ENCODE data around the gene CCR8.

The CCR8 gene

GRCh38 chr3:39289107-39289506 is 40.4 kb upstream of the CCR8 start:
- H3K27me3 ChIP-seq (ENCODE audit: control insufficient read depth, insufficient read depth, low read length, poor library complexity, severe bottlenecking): no peaks in the 10 kb centered on the region
- H3K36me3 ChIP-seq (ENCODE audit: control insufficient read depth, insufficient read depth, low read length): no peaks in the 10 kb centered on the region
- H3K9me3 ChIP-seq (ENCODE audit: control insufficient read depth, low read length): no peaks in the 10 kb centered on the region
- no peak overlapping the region for H3K4me3 ChIP-seq (ENCODE audit: insufficient read depth, low read depth, low read length)
- no peaks in the 10 kb centered on the region for H3K4me1 ChIP-seq (ENCODE audit: control insufficient read depth, insufficient read depth, low read length)
- WGBS, 2 experiments: 90 to 93% methylated on average over 4 of the region's 4 CpGs
- no peak overlapping the region for H3K27ac ChIP-seq (ENCODE audit: insufficient read depth, low read depth, low read length, poor library complexity, severe bottlenecking)

- no peaks in the 10 kb centered on the region for H3K27me3 ChIP-seq (ENCODE audit: control insufficient read depth, insufficient read depth, low read length, poor library complexity, severe bottlenecking)
- no peaks in the 10 kb centered on the region for H3K4me1 ChIP-seq (ENCODE audit: control insufficient read depth, insufficient read depth, low read length)
- H3K27ac ChIP-seq (ENCODE audit: insufficient read depth, low read depth, low read length, poor library complexity, severe bottlenecking): no peak overlapping the region
- H3K36me3 ChIP-seq (ENCODE audit: control insufficient read depth, insufficient read depth, low read length): no peaks in the 10 kb centered on the region
- no peak overlapping the region for H3K4me3 ChIP-seq (ENCODE audit: insufficient read depth, low read depth, low read length)
- WGBS, 2 experiments: 89 to 93% methylated on average over 4 of the region's 4 CpGs
- H3K9me3 ChIP-seq (ENCODE audit: control insufficient read depth, low read length): no peaks in the 10 kb centered on the region
Observed at GRCh38 chr3:39290255-39290654, 39.3 kb upstream of the CCR8 start.

- no peak overlapping the region for H3K27ac ChIP-seq (ENCODE audit: insufficient read depth, low read depth, low read length, poor library complexity, severe bottlenecking)
- no peaks in the 10 kb centered on the region for H3K27me3 ChIP-seq (ENCODE audit: control insufficient read depth, insufficient read depth, low read length, poor library complexity, severe bottlenecking)
- no peaks in the 10 kb centered on the region for H3K36me3 ChIP-seq (ENCODE audit: control insufficient read depth, insufficient read depth, low read length)
- WGBS, 2 experiments: 31 to 34% methylated on average over 5 of the region's 5 CpGs
- H3K9me3 ChIP-seq (ENCODE audit: control insufficient read depth, low read length): no peaks in the 10 kb centered on the region
- no peaks in the 10 kb centered on the region for H3K4me1 ChIP-seq (ENCODE audit: control insufficient read depth, insufficient read depth, low read length)
- H3K4me3 ChIP-seq (ENCODE audit: insufficient read depth, low read depth, low read length): no peak overlapping the region
Observed at GRCh38 chr3:39291903-39292329, 37.6 kb upstream of the CCR8 start.

GRCh38 chr3:39292961-39293360 is 36.5 kb upstream of the CCR8 start:
- H3K27me3 ChIP-seq (ENCODE audit: control insufficient read depth, insufficient read depth, low read length, poor library complexity, severe bottlenecking): no peaks in the 10 kb centered on the region
- no peak overlapping the region for H3K4me3 ChIP-seq (ENCODE audit: insufficient read depth, low read depth, low read length)
- H3K4me1 ChIP-seq (ENCODE audit: control insufficient read depth, insufficient read depth, low read length): no peaks in the 10 kb centered on the region
- no peaks in the 10 kb centered on the region for H3K36me3 ChIP-seq (ENCODE audit: control insufficient read depth, insufficient read depth, low read length)
- no peak overlapping the region for H3K27ac ChIP-seq (ENCODE audit: insufficient read depth, low read depth, low read length, poor library complexity, severe bottlenecking)
- 95 to 96% methylated on average over 4 of the region's 4 CpGs for WGBS, 2 experiments
- H3K9me3 ChIP-seq (ENCODE audit: control insufficient read depth, low read length): no peaks in the 10 kb centered on the region

- Histone ChIP-seq H3K9me3 (ENCODE audit: control insufficient read depth, low read length) (no peaks in the 10 kb centered on the region), H3K4me3 (ENCODE audit: insufficient read depth, low read depth, low read length) (no peak overlapping the region), H3K4me1 (ENCODE audit: control insufficient read depth, insufficient read depth, low read length) (no peaks in the 10 kb centered on the region), H3K27ac (ENCODE audit: insufficient read depth, low read depth, low read length, poor library complexity, severe bottlenecking) (no peak overlapping the region), H3K27me3 (ENCODE audit: control insufficient read depth, insufficient read depth, low read length, poor library complexity, severe bottlenecking) (no peaks in the 10 kb centered on the region), H3K36me3 (ENCODE audit: control insufficient read depth, insufficient read depth, low read length) (no peaks in the 10 kb centered on the region)
- WGBS, 2 experiments: 82 to 85% methylated on average over 10 of the region's 10 CpGs
Observed at GRCh38 chr3:39294446-39295183, 34.9 kb upstream of the CCR8 start.

GRCh38 chr3:39295184-39295775 is 34.2 kb upstream of the CCR8 start:
- Histone ChIP-seq H3K27me3 (ENCODE audit: control insufficient read depth, insufficient read depth, low read length, poor library complexity, severe bottlenecking) (no peaks in the 10 kb centered on the region), H3K4me3 (ENCODE audit: insufficient read depth, low read depth, low read length) (no peak overlapping the region), H3K4me1 (ENCODE audit: control insufficient read depth, insufficient read depth, low read length) (no peaks in the 10 kb centered on the region), H3K27ac (ENCODE audit: insufficient read depth, low read depth, low read length, poor library complexity, severe bottlenecking) (no peak overlapping the region), H3K9me3 (ENCODE audit: control insufficient read depth, low read length) (no peaks in the 10 kb centered on the region), H3K36me3 (ENCODE audit: control insufficient read depth, insufficient read depth, low read length) (no peaks in the 10 kb centered on the region)
- WGBS, 2 experiments: 85 to 93% methylated on average over 5 of the region's 5 CpGs

- WGBS, 2 experiments: 93% methylated on average over 4 of the region's 4 CpGs
- Histone ChIP-seq H3K27ac (ENCODE audit: insufficient read depth, low read depth, low read length, poor library complexity, severe bottlenecking) (no peak overlapping the region), H3K27me3 (ENCODE audit: control insufficient read depth, insufficient read depth, low read length, poor library complexity, severe bottlenecking) (no peaks in the 10 kb centered on the region), H3K4me3 (ENCODE audit: insufficient read depth, low read depth, low read length) (no peak overlapping the region), H3K9me3 (ENCODE audit: control insufficient read depth, low read length) (no peaks in the 10 kb centered on the region), H3K4me1 (ENCODE audit: control insufficient read depth, insufficient read depth, low read length) (no peaks in the 10 kb centered on the region), H3K36me3 (ENCODE audit: control insufficient read depth, insufficient read depth, low read length) (no peaks in the 10 kb centered on the region)
Observed at GRCh38 chr3:39296197-39297077, 33.1 kb upstream of the CCR8 start.

- no peaks in the 10 kb centered on the region for H3K36me3 ChIP-seq (ENCODE audit: control insufficient read depth, insufficient read depth, low read length)
- H3K4me3 ChIP-seq (ENCODE audit: insufficient read depth, low read depth, low read length): no peak overlapping the region
- peaks cover 3% of the 10 kb centered on the region for H3K9me3 ChIP-seq (ENCODE audit: control insufficient read depth, low read length)
- H3K27me3 ChIP-seq (ENCODE audit: control insufficient read depth, insufficient read depth, low read length, poor library complexity, severe bottlenecking): no peaks in the 10 kb centered on the region
- H3K27ac ChIP-seq (ENCODE audit: insufficient read depth, low read depth, low read length, poor library complexity, severe bottlenecking): no peak overlapping the region
- H3K4me1 ChIP-seq (ENCODE audit: control insufficient read depth, insufficient read depth, low read length): no peaks in the 10 kb centered on the region
Observed at GRCh38 chr3:39299279-39299678, 30.2 kb upstream of the CCR8 start.

GRCh38 chr3:39302178-39302577 is 27.3 kb upstream of the CCR8 start:
- Histone ChIP-seq H3K36me3 (ENCODE audit: control insufficient read depth, insufficient read depth, low read length) (no peaks in the 10 kb centered on the region), H3K9me3 (ENCODE audit: control insufficient read depth, low read length) (peaks cover 3% of the 10 kb centered on the region), H3K4me1 (ENCODE audit: control insufficient read depth, insufficient read depth, low read length) (no peaks in the 10 kb centered on the region), H3K27ac (ENCODE audit: insufficient read depth, low read depth, low read length, poor library complexity, severe bottlenecking) (no peak overlapping the region), H3K4me3 (ENCODE audit: insufficient read depth, low read depth, low read length) (no peak overlapping the region), H3K27me3 (ENCODE audit: control insufficient read depth, insufficient read depth, low read length, poor library complexity, severe bottlenecking) (no peaks in the 10 kb centered on the region)
- 79 to 100% methylated on average over 1 to 2 of the region's 2 CpGs for WGBS, 2 experiments

- no peak overlapping the region for H3K27ac ChIP-seq (ENCODE audit: insufficient read depth, low read depth, low read length, poor library complexity, severe bottlenecking)
- no peaks in the 10 kb centered on the region for H3K9me3 ChIP-seq (ENCODE audit: control insufficient read depth, low read length)
- H3K27me3 ChIP-seq (ENCODE audit: control insufficient read depth, insufficient read depth, low read length, poor library complexity, severe bottlenecking): no peaks in the 10 kb centered on the region
- H3K36me3 ChIP-seq (ENCODE audit: control insufficient read depth, insufficient read depth, low read length): no peaks in the 10 kb centered on the region
- H3K4me1 ChIP-seq (ENCODE audit: control insufficient read depth, insufficient read depth, low read length): no peaks in the 10 kb centered on the region
- no peak overlapping the region for H3K4me3 ChIP-seq (ENCODE audit: insufficient read depth, low read depth, low read length)
Observed at GRCh38 chr3:39313289-39313688, 16.2 kb upstream of the CCR8 start.

Data from ectodermal cell (in vitro differentiated cells).